ENCODE data around the gene ZBED1.

GRCh38 chrX:2549876-2550275 is 49.1 kb upstream of the ZBED1 start:
- TF ChIP-seq POLR2AphosphoS5 (IDR thresholded peaks at IDR 0.05) (no peak), POLR2A (IDR thresholded peaks at IDR 0.05) (no peak), EP300 (IDR thresholded peaks at IDR 0.05) (no peak)
- TF ChIP-seq, protein P1, sequence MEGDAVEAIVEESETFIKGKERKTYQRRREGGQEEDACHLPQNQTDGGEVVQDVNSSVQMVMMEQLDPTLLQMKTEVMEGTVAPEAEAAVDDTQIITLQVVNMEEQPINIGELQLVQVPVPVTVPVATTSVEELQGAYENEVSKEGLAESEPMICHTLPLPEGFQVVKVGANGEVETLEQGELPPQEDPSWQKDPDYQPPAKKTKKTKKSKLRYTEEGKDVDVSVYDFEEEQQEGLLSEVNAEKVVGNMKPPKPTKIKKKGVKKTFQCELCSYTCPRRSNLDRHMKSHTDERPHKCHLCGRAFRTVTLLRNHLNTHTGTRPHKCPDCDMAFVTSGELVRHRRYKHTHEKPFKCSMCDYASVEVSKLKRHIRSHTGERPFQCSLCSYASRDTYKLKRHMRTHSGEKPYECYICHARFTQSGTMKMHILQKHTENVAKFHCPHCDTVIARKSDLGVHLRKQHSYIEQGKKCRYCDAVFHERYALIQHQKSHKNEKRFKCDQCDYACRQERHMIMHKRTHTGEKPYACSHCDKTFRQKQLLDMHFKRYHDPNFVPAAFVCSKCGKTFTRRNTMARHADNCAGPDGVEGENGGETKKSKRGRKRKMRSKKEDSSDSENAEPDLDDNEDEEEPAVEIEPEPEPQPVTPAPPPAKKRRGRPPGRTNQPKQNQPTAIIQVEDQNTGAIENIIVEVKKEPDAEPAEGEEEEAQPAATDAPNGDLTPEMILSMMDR (IDR thresholded peaks at IDR 0.05) = no peak

Data from gastroesophageal sphincter (tissue), 3 donors.